ENCODE results near the gene EPB41L4B.
A peak's percentile ranks its signal among the peaks of the same experiment; 100 is the strongest.

EPB41L4B gene

GRCh38 chr9:109206670-109207069 is 114.2 kb downstream of the EPB41L4B start:
- TF ChIP-seq POLR2A (IDR thresholded peaks at IDR 0.05; ENCODE audit: low read depth, low read length), result no peak
- TF ChIP-seq TAF1 (IDR thresholded peaks at IDR 0.05; ENCODE audit: borderline replicate concordance, low read depth, low read length), result no peak
- TF ChIP-seq POLR2AphosphoS5 (IDR thresholded peaks at IDR 0.05; ENCODE audit: low read depth, low read length), result no peak
- FAIRE-seq, result no peak

DNA sequence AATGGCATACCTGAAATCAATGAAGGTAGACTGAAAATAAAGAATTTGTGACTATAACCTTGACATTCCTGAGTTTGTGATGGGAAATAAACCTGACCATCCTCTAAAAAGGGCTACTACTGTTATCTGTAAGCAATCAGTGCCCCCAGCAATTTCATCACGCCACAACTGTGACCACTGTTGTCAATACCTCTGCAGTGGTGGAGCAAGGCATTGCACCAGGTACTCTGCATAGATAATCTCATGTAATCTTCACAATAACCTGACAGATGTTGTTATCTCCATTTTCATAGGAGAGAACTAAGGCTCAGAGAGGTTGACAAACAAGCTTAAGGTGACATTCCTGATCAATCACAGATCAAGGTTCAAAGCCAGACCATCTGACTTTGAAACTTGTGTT is 115.3 kb downstream of the EPB41L4B start:
- no peak for DNase-seq (ENCODE audit: insufficient read length)
- FAIRE-seq, result peak; percentile 9
- TF ChIP-seq POLR2A (IDR thresholded peaks at IDR 0.05; ENCODE audit: low read depth, low read length) (no peak), POLR2AphosphoS5 (IDR thresholded peaks at IDR 0.05; ENCODE audit: low read depth, low read length) (no peak), TAF1 (IDR thresholded peaks at IDR 0.05; ENCODE audit: borderline replicate concordance, low read depth, low read length) (no peak)

More at GRCh38 chr9:109206670-109207069, 114.2 kb downstream of the EPB41L4B start:
- no peak for DNase-seq (ENCODE audit: insufficient read length)

DNA sequence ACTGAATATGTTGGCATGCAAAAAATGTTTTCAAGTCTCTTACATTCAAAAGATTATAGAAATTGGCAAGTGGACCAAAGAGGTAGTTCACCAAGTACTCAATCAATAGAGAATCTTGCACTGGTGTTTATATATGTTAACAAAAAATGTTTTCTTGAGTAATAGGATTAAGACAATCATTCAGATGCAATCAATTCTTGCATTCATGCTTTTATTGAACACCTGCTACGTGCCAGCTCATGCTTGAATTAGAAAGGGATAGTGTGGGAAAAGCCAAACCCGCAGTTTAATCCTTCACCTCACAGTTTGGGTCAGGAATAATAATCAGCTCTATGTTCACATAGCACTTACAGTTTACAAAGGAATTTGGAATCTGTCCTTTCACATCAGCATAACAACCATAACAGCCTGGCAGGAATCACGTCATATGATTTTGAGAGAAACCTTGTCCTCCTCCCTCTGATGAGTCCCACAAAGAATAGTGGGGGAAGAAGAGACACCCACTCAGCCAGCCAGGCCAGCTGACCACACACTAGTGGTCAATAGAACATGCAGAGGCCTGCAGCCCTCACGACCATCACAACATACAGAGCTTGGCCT is 117.0 kb downstream of the EPB41L4B start:
- DNase-seq (ENCODE audit: insufficient read length), result no peak
- no peak for FAIRE-seq
- TF ChIP-seq POLR2AphosphoS5 (IDR thresholded peaks at IDR 0.05; ENCODE audit: low read depth, low read length) (no peak), POLR2A (IDR thresholded peaks at IDR 0.05; ENCODE audit: low read depth, low read length) (no peak), TAF1 (IDR thresholded peaks at IDR 0.05; ENCODE audit: borderline replicate concordance, low read depth, low read length) (no peak)

DNA sequence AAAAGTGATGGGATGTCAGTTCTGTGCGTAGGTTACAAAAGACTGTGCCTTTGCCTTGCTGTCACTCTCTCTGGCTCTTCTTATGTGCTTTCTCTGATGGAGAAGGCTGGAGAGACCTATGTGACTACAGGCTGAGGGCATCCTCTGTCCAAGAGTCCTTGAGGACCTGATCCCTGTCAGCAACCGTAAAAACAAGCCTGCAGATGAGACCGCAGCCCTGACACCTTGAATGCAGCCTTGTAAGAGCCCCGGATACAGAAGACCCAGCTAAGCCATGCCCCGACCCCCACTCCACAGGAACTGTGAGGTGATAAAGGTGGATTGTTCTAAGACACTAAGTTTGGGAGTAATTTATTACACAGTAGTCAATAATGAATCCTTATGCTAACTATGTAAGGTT is 121.2 kb downstream of the EPB41L4B start:
- FAIRE-seq, result no peak
- DNase-seq (ENCODE audit: insufficient read length), result no peak
- TF ChIP-seq POLR2A (IDR thresholded peaks at IDR 0.05; ENCODE audit: low read depth, low read length) (no peak), POLR2AphosphoS5 (IDR thresholded peaks at IDR 0.05; ENCODE audit: low read depth, low read length) (no peak), TAF1 (IDR thresholded peaks at IDR 0.05; ENCODE audit: borderline replicate concordance, low read depth, low read length) (no peak)

DNA sequence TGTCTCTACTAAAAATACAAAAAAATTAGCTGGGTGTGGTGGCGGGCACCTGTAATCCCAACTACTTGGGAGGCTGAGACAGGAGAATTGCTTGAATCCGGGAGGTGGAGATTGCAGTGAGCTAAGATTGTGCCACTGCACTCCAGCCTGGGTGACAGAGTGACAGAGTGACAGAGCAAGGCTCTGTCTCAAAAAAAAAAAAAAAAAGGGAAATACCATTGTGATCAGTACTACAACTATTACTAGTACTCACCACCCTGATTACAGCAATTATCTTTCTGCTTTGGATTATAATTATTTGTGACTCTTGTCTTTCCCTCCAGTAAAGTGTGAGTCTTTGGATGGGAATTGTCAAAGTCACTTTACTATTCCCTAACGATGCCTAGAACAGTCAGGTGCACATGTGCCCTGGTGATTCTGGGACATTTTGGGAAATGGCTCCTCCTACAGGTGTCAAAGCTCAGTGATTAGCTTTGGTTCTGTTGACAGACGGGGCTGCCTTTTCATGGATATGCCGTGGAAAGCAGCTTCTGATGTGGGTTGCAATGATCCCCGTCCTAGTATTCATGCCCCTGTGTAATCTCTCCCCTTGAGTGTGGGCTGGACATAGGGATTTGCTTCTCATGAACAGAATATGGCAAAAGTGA is 122.0 kb downstream of the EPB41L4B start:
- FAIRE-seq (no peak), DNase-seq (ENCODE audit: insufficient read length) (no peak)
- TF ChIP-seq TAF1 (IDR thresholded peaks at IDR 0.05; ENCODE audit: borderline replicate concordance, low read depth, low read length), result no peak
- no peak for TF ChIP-seq POLR2A (IDR thresholded peaks at IDR 0.05; ENCODE audit: low read depth, low read length)
- TF ChIP-seq POLR2AphosphoS5 (IDR thresholded peaks at IDR 0.05; ENCODE audit: low read depth, low read length), result no peak

GRCh38 chr9:109193974-109194556 is 126.8 kb downstream of the EPB41L4B start:
- FAIRE-seq (no peak), DNase-seq (ENCODE audit: insufficient read length) (no peak)
- TF ChIP-seq POLR2AphosphoS5 (IDR thresholded peaks at IDR 0.05; ENCODE audit: low read depth, low read length) (no peak), TAF1 (IDR thresholded peaks at IDR 0.05; ENCODE audit: borderline replicate concordance, low read depth, low read length) (no peak), POLR2A (IDR thresholded peaks at IDR 0.05; ENCODE audit: low read depth, low read length) (no peak)

DNA sequence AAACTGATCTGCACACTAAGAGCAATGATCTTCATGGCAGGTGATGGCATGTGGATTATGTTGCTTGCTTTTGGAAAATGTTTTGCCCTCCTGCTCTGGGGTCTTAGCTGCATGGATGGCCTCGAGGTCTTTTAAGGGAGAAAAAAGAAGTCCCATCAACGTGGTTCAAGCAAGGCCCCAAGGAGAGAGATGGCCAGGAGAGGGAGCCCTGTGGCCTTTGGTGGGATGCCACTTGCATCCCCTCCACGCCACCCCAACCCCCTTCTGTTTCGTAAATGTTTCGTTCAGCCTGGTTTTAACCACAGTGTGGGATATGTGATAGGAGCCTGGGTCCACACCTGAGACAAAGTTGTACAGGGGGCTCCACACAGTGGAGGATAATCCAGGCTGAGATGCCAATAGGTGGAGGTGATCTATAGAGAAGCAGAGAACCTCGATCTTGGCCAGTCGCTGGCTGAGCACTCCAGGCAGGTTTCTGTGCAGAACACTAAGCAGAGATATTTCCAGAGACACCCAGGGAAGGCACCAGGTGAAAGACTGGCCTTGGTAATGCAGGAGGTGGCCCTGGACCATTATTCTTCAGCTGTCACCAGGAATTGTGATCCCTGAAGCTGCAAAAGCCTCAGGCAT is 128.0 kb downstream of the EPB41L4B start:
- TF ChIP-seq POLR2A (IDR thresholded peaks at IDR 0.05; ENCODE audit: low read depth, low read length), result no peak
- no peak for TF ChIP-seq POLR2AphosphoS5 (IDR thresholded peaks at IDR 0.05; ENCODE audit: low read depth, low read length)
- TF ChIP-seq TAF1 (IDR thresholded peaks at IDR 0.05; ENCODE audit: borderline replicate concordance, low read depth, low read length), result no peak
- FAIRE-seq (peak; percentile 51), DNase-seq (ENCODE audit: insufficient read length) (no peak)

GRCh38 chr9:109191746-109192145 is 129.1 kb downstream of the EPB41L4B start:
- TF ChIP-seq POLR2AphosphoS5 (IDR thresholded peaks at IDR 0.05; ENCODE audit: low read depth, low read length), result no peak
- no peak for TF ChIP-seq TAF1 (IDR thresholded peaks at IDR 0.05; ENCODE audit: borderline replicate concordance, low read depth, low read length)
- no peak for TF ChIP-seq POLR2A (IDR thresholded peaks at IDR 0.05; ENCODE audit: low read depth, low read length)
- no peak for FAIRE-seq
- DNase-seq (ENCODE audit: insufficient read length), result no peak

DNA sequence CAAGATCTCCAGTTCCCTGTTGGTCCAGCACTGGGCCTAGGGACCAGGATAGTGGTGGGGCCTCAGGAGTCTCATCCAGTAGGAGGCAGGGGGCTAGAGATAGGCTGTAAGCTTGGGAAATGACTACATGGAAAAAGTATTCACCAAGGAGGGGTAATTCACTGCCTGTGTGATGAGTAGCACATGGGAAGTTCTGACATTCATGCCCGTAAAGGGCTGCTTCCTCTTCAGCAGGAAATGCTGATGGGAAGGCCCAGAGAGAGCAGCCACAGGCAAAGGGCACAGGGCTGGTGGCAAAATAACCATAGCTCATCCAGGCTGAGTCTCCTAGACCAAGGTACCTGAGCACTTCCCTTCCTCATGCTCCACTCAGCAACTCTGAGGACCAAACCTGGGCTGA is 130.7 kb downstream of the EPB41L4B start:
- TF ChIP-seq POLR2AphosphoS5 (IDR thresholded peaks at IDR 0.05; ENCODE audit: low read depth, low read length) (no peak), POLR2A (IDR thresholded peaks at IDR 0.05; ENCODE audit: low read depth, low read length) (no peak), TAF1 (IDR thresholded peaks at IDR 0.05; ENCODE audit: borderline replicate concordance, low read depth, low read length) (no peak)
- no peak for FAIRE-seq
- no peak for DNase-seq (ENCODE audit: insufficient read length)

GRCh38 chr9:109186857-109187520 is 133.9 kb downstream of the EPB41L4B start:
- DNase-seq (ENCODE audit: insufficient read length), result no peak
- no peak for FAIRE-seq
- TF ChIP-seq POLR2A (IDR thresholded peaks at IDR 0.05; ENCODE audit: low read depth, low read length), result no peak
- TF ChIP-seq POLR2AphosphoS5 (IDR thresholded peaks at IDR 0.05; ENCODE audit: low read depth, low read length), result no peak
- TF ChIP-seq TAF1 (IDR thresholded peaks at IDR 0.05; ENCODE audit: borderline replicate concordance, low read depth, low read length), result no peak
